Gastrocnemius medialis (tissue), 4 donors: ENCODE results near the gene MMP21.

Experiments used
- CTCF ChIP-seq, 5 experiments: fragments of 450-650 bp in 3 of 5; fragments of 200-600 bp in 2 of 5; sonication (generic) in 2 of 5; IDR thresholded peaks in 4 of 5; conservative IDR thresholded peaks in 1 of 5; 1 replicate in 4 of 5; 2 replicates in 1 of 5; pipeline ENCODE4 v1.5.1; 2016 to 2019; ENCODE audit warnings: antibody characterized with exemption in 5 of 5, mild to moderate bottlenecking in 3 of 5, moderate library complexity in 3 of 5
- POLR2A ChIP-seq, 2 donors: fragments of 450-650 bp; IDR thresholded peaks; one replicate each; pipeline ENCODE4 v1.6.1; 2017; ENCODE audit warnings: antibody characterized with exemption in 2 of 2, mild to moderate bottlenecking in 2 of 2, moderate library complexity in 2 of 2

GRCh38 chr10:125762692-125763648 lies 12.7 kb downstream of the MMP21 start:
- TF ChIP-seq POLR2A (IDR thresholded peaks at IDR 0.05), result no peak
- no peak for TF ChIP-seq CTCF (IDR thresholded peaks at IDR 0.05 in 4 of 5, conservative IDR thresholded peaks at IDR 0.05 in 1 of 5)
